Measurements from ENCODE around the gene DLK1. TPM values are rescaled to one million over a fixed set of nuclear protein-coding genes. Genes with fewer than 3 reads are reported as not detected.

DLK1 gene
- total and polyA plus RNA-seq, 11 donors: 1.4 to 52.4 (median 9.3) TPM

GRCh38 chr14:100740196-100740825 is 13.6 kb downstream of the DLK1 start:
- intact Hi-C loops (cut with DNase I): no loop called here
- Histone ChIP-seq H3K9me3 (peaks cover 0 to 8% (median 0%) of the 10 kb centered on the region in 12 donors), H3K27ac (no peak overlapping the region), H3K4me3 (no peak overlapping the region), H3K36me3 (no peaks in the 10 kb centered on the region), H3K4me1 (no peaks in the 10 kb centered on the region), H3K27me3 (peaks cover 0 to 3% (median 0%) of the 10 kb centered on the region in 9 donors)
- 79 to 94% (median 80%) methylated on average over 8 to 9 of the region's 9 CpGs for WGBS, 4 donors
- ATAC-seq (no peak), DNase-seq (peak in 2 of 5 donors; percentile 6 to 7)
- TF ChIP-seq POLR2A (IDR thresholded peaks at IDR 0.05) (no peak), CTCF (IDR thresholded peaks at IDR 0.05) (no peak)

DNA sequence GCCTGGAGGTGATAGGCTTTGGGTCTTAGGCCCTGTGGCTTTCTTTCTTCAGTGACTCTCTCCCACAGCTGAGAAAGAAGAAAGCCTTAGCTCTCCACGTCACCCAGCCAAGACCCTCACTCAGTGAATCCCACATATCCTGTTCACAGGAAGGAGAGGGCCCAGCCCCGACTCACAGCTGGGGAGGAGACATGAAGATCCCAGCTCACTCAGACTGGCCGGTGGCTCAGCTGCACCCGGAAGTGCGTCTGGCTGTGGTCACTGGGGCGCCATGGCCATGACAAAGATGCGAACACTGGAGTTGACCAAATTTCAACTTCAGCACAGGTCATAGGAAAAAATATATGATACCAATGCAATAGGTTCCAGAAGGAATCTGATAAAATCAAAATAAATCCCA is 14.2 kb downstream of the DLK1 start:
- Histone ChIP-seq H3K36me3 (no peaks in the 10 kb centered on the region), H3K4me1 (no peaks in the 10 kb centered on the region), H3K4me3 (no peak overlapping the region), H3K27ac (no peak overlapping the region), H3K9me3 (peaks cover 0 to 8% (median 0%) of the 10 kb centered on the region in 12 donors), H3K27me3 (no peaks in the 10 kb centered on the region)
- WGBS, 4 donors: 89 to 94% (median 91%) methylated on average over 7 of the region's 7 CpGs
- TF ChIP-seq CTCF (IDR thresholded peaks at IDR 0.05): no peak
- no peak for TF ChIP-seq POLR2A (IDR thresholded peaks at IDR 0.05)
- DNase-seq (peak in 2 of 5 donors; percentile 2 to 5), ATAC-seq (no peak)
- intact Hi-C loops (cut with DNase I): no loop called here

DNA sequence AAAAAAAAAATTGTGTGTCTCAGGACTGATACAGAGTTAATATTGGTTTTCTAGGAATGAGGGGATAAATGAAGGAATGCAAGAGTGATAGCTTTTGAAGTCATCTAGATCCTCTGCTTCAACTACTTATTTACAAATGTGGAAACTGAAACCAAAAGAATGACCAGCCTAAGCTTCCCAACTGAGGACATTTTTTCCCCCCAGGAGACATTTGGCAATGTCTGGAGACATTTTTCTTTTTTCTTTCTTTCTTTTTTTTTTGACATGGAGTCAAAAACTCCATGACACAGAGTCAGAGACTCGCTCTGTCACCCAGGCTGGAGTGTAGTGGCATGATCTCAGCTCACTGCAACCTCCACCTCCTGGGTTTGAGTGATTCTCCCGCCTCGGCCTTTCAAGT is 15.3 kb downstream of the DLK1 start:
- H3K36me3 ChIP-seq: no peaks in the 10 kb centered on the region
- no peaks in the 10 kb centered on the region for H3K4me1 ChIP-seq
- TF ChIP-seq POLR2A (IDR thresholded peaks at IDR 0.05) (no peak), CTCF (IDR thresholded peaks at IDR 0.05) (no peak)
- no peak for DNase-seq
- WGBS, 4 donors: 58 to 59% (median 59%) methylated on average over 3 of the region's 3 CpGs
- no peak overlapping the region for H3K4me3 ChIP-seq
- peaks cover 0 to 8% (median 0%) of the 10 kb centered on the region in 12 donors for H3K9me3 ChIP-seq
- no peak for ATAC-seq
- intact Hi-C loops (cut with DNase I): no loop called here
- H3K27ac ChIP-seq: no peak overlapping the region
- H3K27me3 ChIP-seq: no peaks in the 10 kb centered on the region

DNA sequence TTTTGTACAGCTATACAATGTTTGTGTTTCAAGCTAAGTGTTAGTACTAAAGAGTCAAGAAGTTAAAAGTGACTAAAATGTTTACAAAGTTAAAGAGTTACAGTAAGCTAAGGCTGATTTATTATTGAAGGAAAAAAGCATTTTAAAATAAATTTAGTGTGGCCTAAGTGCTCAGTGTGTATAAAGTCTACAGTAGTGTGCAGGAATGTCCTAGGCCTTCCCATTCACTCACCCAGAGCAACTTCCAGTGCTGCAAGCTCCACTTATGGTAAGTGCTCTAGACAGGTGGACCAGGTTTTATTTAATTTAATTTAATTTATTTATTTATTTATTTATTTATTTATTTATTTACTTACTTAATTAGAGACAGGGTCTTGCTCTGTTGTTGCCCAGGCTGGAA is 19.6 kb downstream of the DLK1 start:
- TF ChIP-seq POLR2A (IDR thresholded peaks at IDR 0.05) (no peak), CTCF (IDR thresholded peaks at IDR 0.05) (no peak)
- H3K27ac ChIP-seq: no peak overlapping the region

More for the DNA sequence above, 19.6 kb downstream of the DLK1 start:
- H3K4me3 ChIP-seq: no peak overlapping the region
- H3K9me3 ChIP-seq: peaks cover 0 to 4% (median 0%) of the 10 kb centered on the region in 12 donors
- ATAC-seq (no peak), DNase-seq (no peak)
- no peaks in the 10 kb centered on the region for H3K36me3 ChIP-seq
- intact Hi-C loops (cut with DNase I): no loop called here
- H3K4me1 ChIP-seq: no peaks in the 10 kb centered on the region
- H3K27me3 ChIP-seq: peaks cover 0 to 3% (median 0%) of the 10 kb centered on the region in 9 donors

Measured in heart left ventricle (tissue), 16 donors.